Sigmoid colon (tissue), 7 donors: ENCODE results near the gene SESTD1. TPM values are rescaled to one million over a fixed set of nuclear protein-coding genes. Genes with fewer than 3 reads are reported as not detected.

Source experiments
- DNase-seq: peaks from one replicate; pipeline ENCODE4 v3.0.0-alpha.2; 2019
- H3K27ac ChIP-seq, 4 donors: fragments of 200-600 bp; sonication (generic); one replicate each; pipeline ENCODE4 v1.5.1; 2016 to 2019; ENCODE audit warnings: mild to moderate bottlenecking in 1 of 4
- H3K27me3 ChIP-seq, 3 donors: fragments of 200-600 bp; sonication (generic); one replicate each; pipeline ENCODE4 v1.5.1; 2019; ENCODE audit warnings: mild to moderate bottlenecking in 1 of 3
- H3K36me3 ChIP-seq, 4 donors: fragments of 200-600 bp; sonication (generic); one replicate each; pipeline ENCODE4 v1.5.1; 2016 to 2019
- H3K4me1 ChIP-seq, 4 donors: fragments of 200-600 bp; sonication (generic); one replicate each; pipeline ENCODE4 v1.5.1; 2017 to 2019
- H3K4me3 ChIP-seq, 4 donors: fragments of 200-600 bp; sonication (generic); one replicate each; pipeline ENCODE4 v1.5.1; 2017 to 2019; ENCODE audit warnings: mild to moderate bottlenecking in 2 of 4, moderate library complexity in 1 of 4
- H3K9me3 ChIP-seq, 4 donors: fragments of 200-600 bp in 3 of 4; sonication (generic) in 3 of 4; one replicate each; pipeline versions ENCODE4 v1.5.1 to v1.6.1; 2013 to 2019
- CTCF ChIP-seq, 4 experiments: fragments of 450-650 bp in 3 of 4; fragments of 200-600 bp in 1 of 4; IDR thresholded peaks; one replicate each; pipeline ENCODE4 v1.5.1; 2016 to 2019; ENCODE audit warnings: antibody characterized with exemption in 4 of 4, mild to moderate bottlenecking in 3 of 4, moderate library complexity in 2 of 4
- EP300 ChIP-seq, 4 donors: sonication (generic); formaldehyde crosslinking; IDR thresholded peaks; one replicate each; pipeline ENCODE4 v1.6.1; 2017; ENCODE audit warnings: antibody characterized with exemption in 4 of 4
- POLR2A ChIP-seq, 2 donors: fragments of 450-650 bp; IDR thresholded peaks; one replicate each; pipeline ENCODE4 v1.6.1; 2016; ENCODE audit warnings: antibody characterized with exemption in 2 of 2, mild to moderate bottlenecking in 2 of 2, moderate library complexity in 2 of 2
- POLR2AphosphoS5 ChIP-seq, 4 donors: sonication (generic); formaldehyde crosslinking; IDR thresholded peaks; one replicate each; pipeline ENCODE4 v1.6.1; 2017; ENCODE audit warnings: antibody characterized with exemption in 4 of 4
- WGBS, 2 donors: extraction: QIAGEN DNeasy Blood & Tissue Kit; methylation state at CpG; one replicate each; pipeline ENCODE4 v1.1.7; 2013; 5-methylcytosine and 5-hydroxymethylcytosine counted together
- intact Hi-C: fragments of 100-400 bp; cut with DNase I; formaldehyde crosslinking; loops from one replicate; pipeline ENCODE4 v1.15.1; 2023
- polyA plus RNA-seq, 3 donors: library from polyadenylated mRNA; stranded (reverse); fragments of 200-250 nt; gene quantifications; one replicate each; pipeline ENCODE4 v1.2.3, GENCODE V29; 2013
- total RNA-seq, 4 donors: library from RNA; depleted of rRNA; stranded (reverse); fragments of >200 nt; gene quantifications; one replicate each; pipeline ENCODE4 v1.1.0, GENCODE V29; 2016
- donor health status: healthy with polysubstance abuse.
- donor health status: Bipolar disorder and iron deficiency.
- donor health status: healthy.

The SESTD1 gene
- total and polyA plus RNA-seq, 7 donors: 9.5 to 52.3 (median 31.0) TPM

GRCh38 chr2:179177694-179178093 is 86.9 kb downstream of the SESTD1 start:
- peaks cover 0 to 11% (median 0%) of the 10 kb centered on the region in 4 donors for H3K36me3 ChIP-seq
- H3K27ac ChIP-seq: no peak overlapping the region
- TF ChIP-seq POLR2A (IDR thresholded peaks at IDR 0.05): no peak
- no peak for TF ChIP-seq POLR2AphosphoS5 (IDR thresholded peaks at IDR 0.05)
- TF ChIP-seq EP300 (IDR thresholded peaks at IDR 0.05): no peak
- no peak for TF ChIP-seq CTCF (IDR thresholded peaks at IDR 0.05)
- peaks cover 0 to 26% (median 9%) of the 10 kb centered on the region in 4 donors for H3K4me1 ChIP-seq
- H3K4me3 ChIP-seq: no peak overlapping the region
- H3K9me3 ChIP-seq: no peaks in the 10 kb centered on the region
- DNase-seq: no peak
- no peaks in the 10 kb centered on the region for H3K27me3 ChIP-seq
- 83 to 89% methylated on average over 1 of the region's 1 CpG for WGBS, 2 donors
- intact Hi-C loops: no loop called here

GRCh38 chr2:179174240-179174639 is 90.4 kb downstream of the SESTD1 start:
- WGBS, 2 donors: 88 to 96% methylated on average over 1 of the region's 1 CpG
- no peak overlapping the region for H3K4me3 ChIP-seq
- no peak overlapping the region for H3K27ac ChIP-seq

GRCh38 chr2:179172894-179173293 is 91.7 kb downstream of the SESTD1 start:
- Histone ChIP-seq H3K36me3 (peaks cover 0 to 11% (median 2%) of the 10 kb centered on the region in 4 donors), H3K27ac (no peak overlapping the region), H3K9me3 (no peaks in the 10 kb centered on the region), H3K4me3 (no peak overlapping the region), H3K4me1 (peaks cover 0 to 29% (median 12%) of the 10 kb centered on the region in 4 donors), H3K27me3 (no peaks in the 10 kb centered on the region)
- DNase-seq: no peak
- TF ChIP-seq EP300 (IDR thresholded peaks at IDR 0.05): no peak
- TF ChIP-seq CTCF (IDR thresholded peaks at IDR 0.05): no peak
- TF ChIP-seq POLR2A (IDR thresholded peaks at IDR 0.05): no peak
- no peak for TF ChIP-seq POLR2AphosphoS5 (IDR thresholded peaks at IDR 0.05)
- intact Hi-C loops: no loop called here
- WGBS, 2 donors: 98% methylated on average over 2 of the region's 2 CpGs

More at GRCh38 chr2:179174240-179174639, 90.4 kb downstream of the SESTD1 start:
- peaks cover 0 to 11% (median 0%) of the 10 kb centered on the region in 4 donors for H3K36me3 ChIP-seq
- intact Hi-C loops: no loop called here
- DNase-seq: no peak
- no peaks in the 10 kb centered on the region for H3K9me3 ChIP-seq
- no peak for TF ChIP-seq EP300 (IDR thresholded peaks at IDR 0.05)
- no peak for TF ChIP-seq CTCF (IDR thresholded peaks at IDR 0.05)
- TF ChIP-seq POLR2AphosphoS5 (IDR thresholded peaks at IDR 0.05): no peak
- TF ChIP-seq POLR2A (IDR thresholded peaks at IDR 0.05): no peak
- H3K27me3 ChIP-seq: no peaks in the 10 kb centered on the region
- H3K4me1 ChIP-seq: peaks cover 0 to 42% (median 16%) of the 10 kb centered on the region in 4 donors

- no peaks in the 10 kb centered on the region for H3K27me3 ChIP-seq
- no peak for DNase-seq
- H3K36me3 ChIP-seq: peaks cover 0 to 11% (median 4%) of the 10 kb centered on the region in 4 donors
- H3K9me3 ChIP-seq: no peaks in the 10 kb centered on the region
- H3K4me3 ChIP-seq: no peak overlapping the region
- 85 to 86% methylated on average over 1 of the region's 1 CpG for WGBS, 2 donors
- peaks cover 0 to 19% (median 10%) of the 10 kb centered on the region in 4 donors for H3K4me1 ChIP-seq
- intact Hi-C loops: no loop called here
- peak; percentile 42 to 88 (median 68) for TF ChIP-seq POLR2AphosphoS5 (IDR thresholded peaks at IDR 0.05)
- peak in 1 of 4 donors; percentile 53 for TF ChIP-seq EP300 (IDR thresholded peaks at IDR 0.05)
- TF ChIP-seq POLR2A (IDR thresholded peaks at IDR 0.05): no peak
- TF ChIP-seq CTCF (IDR thresholded peaks at IDR 0.05): no peak
- H3K27ac ChIP-seq: peak overlapping the region in 2 of 4 donors; percentile 2 to 41
Measured at GRCh38 chr2:179171371-179171770, 93.3 kb downstream of the SESTD1 start.

GRCh38 chr2:179170901-179171300 is 93.7 kb downstream of the SESTD1 start:
- no peak for DNase-seq
- no peak for TF ChIP-seq EP300 (IDR thresholded peaks at IDR 0.05)
- TF ChIP-seq POLR2AphosphoS5 (IDR thresholded peaks at IDR 0.05): no peak
- no peak for TF ChIP-seq POLR2A (IDR thresholded peaks at IDR 0.05)
- Histone ChIP-seq H3K36me3 (peaks cover 0 to 9% (median 4%) of the 10 kb centered on the region in 4 donors), H3K9me3 (no peaks in the 10 kb centered on the region), H3K4me3 (no peak overlapping the region), H3K27me3 (no peaks in the 10 kb centered on the region), H3K4me1 (peaks cover 0 to 19% (median 10%) of the 10 kb centered on the region in 4 donors), H3K27ac (peak overlapping the region in 1 of 4 donors; percentile 41)
- intact Hi-C loops: no loop called here
- 63 to 85% methylated on average over 1 of the region's 1 CpG for WGBS, 2 donors
